Liver (tissue), 9 donors: Measurements from ENCODE around the gene POLR3GL. TPM values are rescaled to one million over a fixed set of nuclear protein-coding genes. Genes with fewer than 3 reads are reported as not detected.

Experiments
- DNase-seq: peaks from one replicate; pipeline ENCODE4 v3.0.0-alpha.2; 2017; ENCODE audit warnings: low spot score
- H3K27ac ChIP-seq, 2 donors: one replicate each; pipeline ENCODE4 v1.7.0; 2013; ENCODE audit warnings: inconsistent platforms in 2 of 2, low read length in 2 of 2, control low read depth in 1 of 2, low read depth in 1 of 2, mild to moderate bottlenecking in 1 of 2
- H3K27me3 ChIP-seq, 4 donors: one replicate each; pipeline versions ENCODE4 v1.6.1 to v1.7.0; 2013; ENCODE audit warnings: low read length in 3 of 4, inconsistent platforms in 1 of 4, mild to moderate bottlenecking in 1 of 4, moderate library complexity in 1 of 4; ENCODE audit not compliant: control insufficient read depth in 4 of 4, insufficient read depth in 4 of 4
- H3K36me3 ChIP-seq, 4 donors: one replicate each; pipeline versions ENCODE4 v1.6.1 to v1.7.0; 2013; ENCODE audit warnings: low read length in 3 of 4, mild to moderate bottlenecking in 3 of 4, low read depth in 1 of 4, moderate library complexity in 1 of 4; ENCODE audit not compliant: control insufficient read depth in 4 of 4, insufficient read depth in 3 of 4
- H3K4me1 ChIP-seq, 4 donors: one replicate each; pipeline versions ENCODE4 v1.6.1 to v1.7.0; 2013; ENCODE audit warnings: low read length in 3 of 4, mild to moderate bottlenecking in 3 of 4, moderate library complexity in 1 of 4; ENCODE audit not compliant: control insufficient read depth in 4 of 4, insufficient read depth in 4 of 4
- H3K4me3 ChIP-seq, 3 donors: one replicate each; pipeline versions ENCODE4 v1.6.1 to v1.7.0; 2013; ENCODE audit warnings: low read length in 3 of 3, control low read depth in 1 of 3, low read depth in 1 of 3, mild to moderate bottlenecking in 1 of 3
- H3K9ac ChIP-seq, 2 donors: one replicate each; pipeline ENCODE4 v1.7.0; 2013; ENCODE audit warnings: low read length in 2 of 2, mild to moderate bottlenecking in 2 of 2, moderate library complexity in 2 of 2, control low read depth in 1 of 2, low read depth in 1 of 2
- H3K9me3 ChIP-seq, 4 donors: one replicate each; pipeline versions ENCODE4 v1.6.1 to v1.7.0; 2013; ENCODE audit warnings: low read length in 3 of 4; ENCODE audit not compliant: control insufficient read depth in 4 of 4
- ATF3 ChIP-seq: IDR thresholded peaks from 2 replicates; pipeline ENCODE4 v1.6.1; 2016; ENCODE audit warnings: antibody characterized with exemption
- CTCF ChIP-seq: fragments of 150-350 bp; IDR thresholded peaks from 2 replicates; pipeline ENCODE4 v1.5.1; 2017; ENCODE audit warnings: improper control_type of control experiment, low read depth, low read length; ENCODE audit not compliant: missing input control
- EGR1 ChIP-seq, 2 donors: IDR thresholded peaks; 2 replicates each; pipeline ENCODE4 v1.6.1; 2016 to 2018; ENCODE audit warnings: antibody characterized with exemption in 2 of 2, low read depth in 2 of 2
- FOXA2 ChIP-seq: IDR thresholded peaks from 2 replicates; pipeline ENCODE4 v1.6.1; 2016; ENCODE audit warnings: antibody characterized with exemption
- HNF4A ChIP-seq, 2 donors: conservative IDR thresholded peaks; 2 replicates each; pipeline ENCODE4 v1.6.1; 2016; ENCODE audit warnings: antibody characterized with exemption in 2 of 2, mild to moderate bottlenecking in 2 of 2
- HNF4G ChIP-seq: IDR thresholded peaks from 2 replicates; pipeline ENCODE4 v1.6.1; 2016; ENCODE audit warnings: antibody characterized with exemption
- JUND ChIP-seq, 2 donors: IDR thresholded peaks; 2 replicates each; pipeline ENCODE4 v1.6.1; 2016; ENCODE audit warnings: antibody characterized with exemption in 2 of 2
- NR2F2 ChIP-seq: IDR thresholded peaks from 2 replicates; pipeline ENCODE4 v1.6.1; 2016; ENCODE audit warnings: antibody characterized with exemption
- RAD21 ChIP-seq, 2 donors: IDR thresholded peaks; 2 replicates each; pipeline ENCODE4 v1.6.1; 2016; ENCODE audit warnings: antibody characterized with exemption in 2 of 2, mild to moderate bottlenecking in 2 of 2
- RXRA ChIP-seq, 2 donors: IDR thresholded peaks; 2 replicates each; pipeline ENCODE4 v1.6.1; 2017 to 2018; ENCODE audit warnings: antibody characterized with exemption in 2 of 2, mild to moderate bottlenecking in 1 of 2
- SP1 ChIP-seq: IDR thresholded peaks from 2 replicates; pipeline ENCODE4 v1.6.1; 2018; ENCODE audit warnings: antibody characterized with exemption, mild to moderate bottlenecking
- TAF1 ChIP-seq: conservative IDR thresholded peaks from 2 replicates; pipeline ENCODE4 v1.6.1; 2016; ENCODE audit warnings: antibody characterized with exemption, mild to moderate bottlenecking
- ZBTB33 ChIP-seq: IDR thresholded peaks from 2 replicates; pipeline ENCODE4 v1.6.1; 2016; ENCODE audit warnings: antibody characterized with exemption
- WGBS: extraction: QIAGEN DNeasy Blood & Tissue Kit; methylation state at CpG from one replicate; pipeline ENCODE4 v1.1.7; 2013; 5-methylcytosine and 5-hydroxymethylcytosine counted together
- polyA plus RNA-seq, 2 donors: library from polyadenylated mRNA; stranded (reverse) in 1 of 2; unstranded in 1 of 2; fragments of 200-250 nt in 1 of 2; fragments of >200 nt in 1 of 2; fragmentation: Nextera tagmentation in 1 of 2; extraction: Ambion mirVana in 1 of 2; gene quantifications; one replicate each; pipeline versions ENCODE4 v1.2.1 to v1.2.3, GENCODE V29; 2013 to 2015
- total RNA-seq, 2 donors: library from RNA; depleted of rRNA; stranded (reverse); fragments of >200 nt; gene quantifications; one replicate each; pipeline ENCODE4 v1.2.3, GENCODE V29; 2014
- TF ChIP-seq, protein P1 (sequence below): IDR thresholded peaks from 2 replicates; pipeline ENCODE4 v1.6.1; 2016; ENCODE audit warnings: antibody characterized with exemption, mild to moderate bottlenecking
- donor health status: healthy.
- donor health status: healthy.
- donor health status: healthy.
- donor health status: healthy.
- donor health status: healthy.

The POLR3GL gene
- total and polyA plus RNA-seq, 4 donors: 11.9 to 23.4 (median 16.2) TPM

GRCh38 chr1:145977486-145978470, 13.3 kb downstream of the POLR3GL start:
- H3K9ac ChIP-seq: peak overlapping the region; percentile 51 to 56
- H3K4me1 ChIP-seq: peaks cover 19 to 49% (median 33%) of the 10 kb centered on the region in 4 donors
- peak overlapping the region; percentile 87 to 93 for H3K27ac ChIP-seq
- H3K9me3 ChIP-seq: no peaks in the 10 kb centered on the region
- peak; percentile 72 for DNase-seq
- H3K27me3 ChIP-seq: no peaks in the 10 kb centered on the region
- 29% methylated on average over 9 of the region's 9 CpGs for WGBS
- TF ChIP-seq, protein P1, sequence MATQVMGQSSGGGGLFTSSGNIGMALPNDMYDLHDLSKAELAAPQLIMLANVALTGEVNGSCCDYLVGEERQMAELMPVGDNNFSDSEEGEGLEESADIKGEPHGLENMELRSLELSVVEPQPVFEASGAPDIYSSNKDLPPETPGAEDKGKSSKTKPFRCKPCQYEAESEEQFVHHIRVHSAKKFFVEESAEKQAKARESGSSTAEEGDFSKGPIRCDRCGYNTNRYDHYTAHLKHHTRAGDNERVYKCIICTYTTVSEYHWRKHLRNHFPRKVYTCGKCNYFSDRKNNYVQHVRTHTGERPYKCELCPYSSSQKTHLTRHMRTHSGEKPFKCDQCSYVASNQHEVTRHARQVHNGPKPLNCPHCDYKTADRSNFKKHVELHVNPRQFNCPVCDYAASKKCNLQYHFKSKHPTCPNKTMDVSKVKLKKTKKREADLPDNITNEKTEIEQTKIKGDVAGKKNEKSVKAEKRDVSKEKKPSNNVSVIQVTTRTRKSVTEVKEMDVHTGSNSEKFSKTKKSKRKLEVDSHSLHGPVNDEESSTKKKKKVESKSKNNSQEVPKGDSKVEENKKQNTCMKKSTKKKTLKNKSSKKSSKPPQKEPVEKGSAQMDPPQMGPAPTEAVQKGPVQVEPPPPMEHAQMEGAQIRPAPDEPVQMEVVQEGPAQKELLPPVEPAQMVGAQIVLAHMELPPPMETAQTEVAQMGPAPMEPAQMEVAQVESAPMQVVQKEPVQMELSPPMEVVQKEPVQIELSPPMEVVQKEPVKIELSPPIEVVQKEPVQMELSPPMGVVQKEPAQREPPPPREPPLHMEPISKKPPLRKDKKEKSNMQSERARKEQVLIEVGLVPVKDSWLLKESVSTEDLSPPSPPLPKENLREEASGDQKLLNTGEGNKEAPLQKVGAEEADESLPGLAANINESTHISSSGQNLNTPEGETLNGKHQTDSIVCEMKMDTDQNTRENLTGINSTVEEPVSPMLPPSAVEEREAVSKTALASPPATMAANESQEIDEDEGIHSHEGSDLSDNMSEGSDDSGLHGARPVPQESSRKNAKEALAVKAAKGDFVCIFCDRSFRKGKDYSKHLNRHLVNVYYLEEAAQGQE: no peak
- peak in 1 of 2 donors; percentile 42 for TF ChIP-seq RXRA (IDR thresholded peaks at IDR 0.05)
- TF ChIP-seq RAD21 (IDR thresholded peaks at IDR 0.05): peak; percentile 98 to 99
- TF ChIP-seq CTCF: peak; percentile 92
- TF ChIP-seq SP1: peak; percentile 30
- no peak for TF ChIP-seq HNF4G
- peak; percentile 66 for TF ChIP-seq NR2F2
- TF ChIP-seq ZBTB33: no peak
- no peak for TF ChIP-seq HNF4A (conservative IDR thresholded peaks at IDR 0.05)
- no peak overlapping the region for H3K4me3 ChIP-seq
- peaks cover 0 to 8% (median 0%) of the 10 kb centered on the region in 4 donors for H3K36me3 ChIP-seq

DNA sequence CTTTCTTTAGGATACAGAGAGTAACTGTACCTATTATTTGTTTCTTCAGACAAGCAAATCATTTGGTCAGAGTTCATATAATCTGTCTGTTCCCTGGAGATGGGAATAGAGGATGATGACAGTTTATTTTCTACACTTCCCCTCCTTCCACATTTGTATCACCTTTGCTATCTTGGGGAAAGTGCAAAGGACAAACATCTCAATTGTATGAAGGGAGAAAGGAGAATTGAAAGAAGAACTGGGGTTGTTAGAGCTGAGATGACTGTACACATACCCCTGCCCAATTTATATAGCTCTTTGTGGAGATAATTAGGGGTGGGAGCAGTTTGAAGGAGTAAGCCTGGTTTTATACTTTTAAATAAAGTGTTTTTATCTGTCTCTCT, 14.0 kb downstream of the POLR3GL start:
- peaks cover 0 to 8% (median 0%) of the 10 kb centered on the region in 4 donors for H3K36me3 ChIP-seq
- peak overlapping the region; percentile 87 to 93 for H3K27ac ChIP-seq
- no peaks in the 10 kb centered on the region for H3K27me3 ChIP-seq
- no peak overlapping the region for H3K4me3 ChIP-seq
- H3K9me3 ChIP-seq: no peaks in the 10 kb centered on the region
- no peak for DNase-seq
- peak overlapping the region; percentile 19 to 56 for H3K9ac ChIP-seq
- peaks cover 16 to 50% (median 32%) of the 10 kb centered on the region in 4 donors for H3K4me1 ChIP-seq
- TF ChIP-seq ZBTB33 (no peak), ATF3 (no peak), FOXA2 (no peak), EGR1 (IDR thresholded peaks at IDR 0.05; ENCODE audit: low read depth in 2 of 2) (no peak), HNF4G (no peak), RXRA (IDR thresholded peaks at IDR 0.05) (no peak), JUND (IDR thresholded peaks at IDR 0.05) (no peak), SP1 (no peak), TAF1 (no peak)
- TF ChIP-seq, protein P1: no peak
